Progenitor cell of endocrine pancreas (in vitro differentiated cells): ENCODE results near the gene NRXN3. TPM values are rescaled to one million over a fixed set of nuclear protein-coding genes. Genes with fewer than 3 reads are reported as not detected.

Experiments used
- DNase-seq: peaks from one replicate; pipeline ENCODE4 v3.0.0; 2021; ENCODE audit warnings: low spot score; ENCODE audit not compliant: unreplicated experiment
- H3K27ac Mint-ChIP-seq: 2 replicates; pipeline ENCODE4 v1.8.0; 2021; ENCODE audit warnings: mild to moderate bottlenecking, moderate library complexity, mixed read lengths
- H3K27me3 Mint-ChIP-seq: 2 replicates; pipeline ENCODE4 v1.8.0; 2021; ENCODE audit warnings: mixed read lengths
- H3K36me3 Mint-ChIP-seq: 2 replicates; pipeline ENCODE4 v1.8.0; 2022; ENCODE audit warnings: mixed read lengths; ENCODE audit not compliant: insufficient read depth
- H3K4me1 Mint-ChIP-seq: 2 replicates; pipeline ENCODE4 v1.8.0; 2021; ENCODE audit warnings: low read depth, mixed read lengths
- H3K4me3 Mint-ChIP-seq: 2 replicates; pipeline ENCODE4 v1.8.0; 2021; ENCODE audit warnings: low read depth, mild to moderate bottlenecking, moderate library complexity, mixed read lengths
- H3K9me3 Mint-ChIP-seq: 2 replicates; pipeline ENCODE4 v1.8.0; 2021; ENCODE audit warnings: low read depth, mixed read lengths
- total RNA-seq: library from RNA; stranded (reverse); gene quantifications from 2 replicates; pipeline ENCODE4 v1.2.1, GENCODE V29; 2021
- TF ChIP-seq, protein P1 (sequence below): fragments of 200-600 bp; sonication (generic); IDR thresholded peaks from one replicate; pipeline ENCODE4 v1.5.0; 2021; ENCODE audit warnings: antibody characterized with exemption, mild to moderate bottlenecking; ENCODE audit not compliant: unreplicated experiment

The NRXN3 gene
- total RNA-seq, 1 donor from 2014 or later: 22.1 TPM

DNA sequence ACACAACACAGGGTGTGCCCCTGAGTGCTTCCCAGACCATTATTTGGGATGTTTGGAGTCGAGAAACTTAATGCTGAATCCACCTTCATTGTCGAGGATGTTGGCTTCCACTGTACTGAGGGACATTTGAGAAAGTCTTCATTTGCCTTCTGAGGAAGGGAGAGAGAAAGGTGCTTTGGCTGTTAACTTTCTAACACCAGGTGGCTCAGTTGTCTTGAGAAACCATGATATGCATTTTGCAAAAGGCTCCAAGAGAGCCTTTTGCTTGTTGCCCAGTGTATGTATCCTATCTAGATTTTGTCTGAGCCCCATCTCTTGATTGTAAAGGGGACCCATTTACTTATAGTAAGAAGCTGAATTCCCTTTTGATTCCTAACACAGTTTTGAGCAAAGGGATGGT is 28.6 kb upstream of the NRXN3 start:
- Mint-ChIP-seq H3K27ac (no peak overlapping the region), H3K9me3 (no peaks in the 10 kb centered on the region), H3K4me1 (no peaks in the 10 kb centered on the region), H3K27me3 (peaks cover 11% of the 10 kb centered on the region), H3K4me3 (no peak overlapping the region), H3K36me3 (no peaks in the 10 kb centered on the region)
- DNase-seq: no peak
- TF ChIP-seq, protein P1, sequence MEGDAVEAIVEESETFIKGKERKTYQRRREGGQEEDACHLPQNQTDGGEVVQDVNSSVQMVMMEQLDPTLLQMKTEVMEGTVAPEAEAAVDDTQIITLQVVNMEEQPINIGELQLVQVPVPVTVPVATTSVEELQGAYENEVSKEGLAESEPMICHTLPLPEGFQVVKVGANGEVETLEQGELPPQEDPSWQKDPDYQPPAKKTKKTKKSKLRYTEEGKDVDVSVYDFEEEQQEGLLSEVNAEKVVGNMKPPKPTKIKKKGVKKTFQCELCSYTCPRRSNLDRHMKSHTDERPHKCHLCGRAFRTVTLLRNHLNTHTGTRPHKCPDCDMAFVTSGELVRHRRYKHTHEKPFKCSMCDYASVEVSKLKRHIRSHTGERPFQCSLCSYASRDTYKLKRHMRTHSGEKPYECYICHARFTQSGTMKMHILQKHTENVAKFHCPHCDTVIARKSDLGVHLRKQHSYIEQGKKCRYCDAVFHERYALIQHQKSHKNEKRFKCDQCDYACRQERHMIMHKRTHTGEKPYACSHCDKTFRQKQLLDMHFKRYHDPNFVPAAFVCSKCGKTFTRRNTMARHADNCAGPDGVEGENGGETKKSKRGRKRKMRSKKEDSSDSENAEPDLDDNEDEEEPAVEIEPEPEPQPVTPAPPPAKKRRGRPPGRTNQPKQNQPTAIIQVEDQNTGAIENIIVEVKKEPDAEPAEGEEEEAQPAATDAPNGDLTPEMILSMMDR: no peak

DNA sequence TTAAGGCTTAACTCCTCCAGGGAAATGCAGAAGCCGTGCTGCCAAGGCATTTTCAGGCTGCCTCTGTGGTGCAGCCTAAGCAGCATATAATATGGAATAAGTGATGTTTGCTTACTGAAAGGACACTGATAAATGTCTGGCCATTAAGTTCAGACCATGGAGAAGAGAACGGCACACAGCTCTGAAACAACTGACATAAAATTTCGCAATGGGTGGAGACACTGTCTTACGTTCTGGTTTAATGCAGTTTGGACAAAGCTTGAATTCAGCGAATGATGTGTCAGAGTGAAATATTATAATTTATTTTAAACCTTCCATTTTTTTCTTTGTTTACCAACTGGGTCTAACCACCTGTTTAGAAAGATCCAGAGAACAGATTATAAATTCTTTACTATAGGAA is 27.2 kb upstream of the NRXN3 start:
- Mint-ChIP-seq H3K27me3 (peaks cover 10% of the 10 kb centered on the region), H3K27ac (no peak overlapping the region), H3K4me3 (no peak overlapping the region), H3K9me3 (no peaks in the 10 kb centered on the region), H3K36me3 (no peaks in the 10 kb centered on the region), H3K4me1 (no peaks in the 10 kb centered on the region)
- DNase-seq: no peak
- TF ChIP-seq, protein P1: no peak

DNA sequence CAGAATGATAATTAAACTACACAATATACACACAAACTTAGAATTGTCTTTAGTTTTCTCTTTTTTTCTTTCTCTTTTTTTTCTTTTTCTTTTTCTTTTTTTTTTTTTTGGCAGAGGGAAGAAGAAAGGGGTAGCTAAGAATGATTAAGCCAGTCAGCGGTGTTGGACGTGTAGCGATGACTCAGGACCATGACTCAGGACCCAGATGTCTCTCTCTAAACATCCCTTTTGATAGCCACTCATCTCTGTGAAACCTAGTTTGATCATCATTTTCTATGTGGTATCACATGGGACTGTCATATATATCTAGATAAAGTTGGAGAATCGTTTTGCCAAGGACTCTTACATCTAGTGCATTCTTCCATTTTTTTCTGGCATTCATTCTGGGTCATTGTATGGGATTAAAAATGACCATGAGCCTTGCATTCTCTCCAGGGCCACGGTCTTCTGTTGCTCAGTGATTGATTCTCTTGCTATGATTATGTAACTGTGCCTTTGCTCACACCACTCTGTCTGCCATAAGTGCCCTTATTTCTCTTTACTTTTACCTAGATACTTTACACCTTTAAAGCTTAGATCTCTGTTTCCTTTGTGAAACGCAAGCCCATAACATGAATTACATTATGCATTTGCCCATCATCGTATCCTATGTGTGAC is 26.6 kb upstream of the NRXN3 start:
- Mint-ChIP-seq H3K4me3 (no peak overlapping the region), H3K27ac (no peak overlapping the region), H3K9me3 (no peaks in the 10 kb centered on the region), H3K27me3 (peaks cover 10% of the 10 kb centered on the region), H3K36me3 (no peaks in the 10 kb centered on the region), H3K4me1 (no peaks in the 10 kb centered on the region)
- no peak for DNase-seq
- TF ChIP-seq, protein P1: no peak

DNA sequence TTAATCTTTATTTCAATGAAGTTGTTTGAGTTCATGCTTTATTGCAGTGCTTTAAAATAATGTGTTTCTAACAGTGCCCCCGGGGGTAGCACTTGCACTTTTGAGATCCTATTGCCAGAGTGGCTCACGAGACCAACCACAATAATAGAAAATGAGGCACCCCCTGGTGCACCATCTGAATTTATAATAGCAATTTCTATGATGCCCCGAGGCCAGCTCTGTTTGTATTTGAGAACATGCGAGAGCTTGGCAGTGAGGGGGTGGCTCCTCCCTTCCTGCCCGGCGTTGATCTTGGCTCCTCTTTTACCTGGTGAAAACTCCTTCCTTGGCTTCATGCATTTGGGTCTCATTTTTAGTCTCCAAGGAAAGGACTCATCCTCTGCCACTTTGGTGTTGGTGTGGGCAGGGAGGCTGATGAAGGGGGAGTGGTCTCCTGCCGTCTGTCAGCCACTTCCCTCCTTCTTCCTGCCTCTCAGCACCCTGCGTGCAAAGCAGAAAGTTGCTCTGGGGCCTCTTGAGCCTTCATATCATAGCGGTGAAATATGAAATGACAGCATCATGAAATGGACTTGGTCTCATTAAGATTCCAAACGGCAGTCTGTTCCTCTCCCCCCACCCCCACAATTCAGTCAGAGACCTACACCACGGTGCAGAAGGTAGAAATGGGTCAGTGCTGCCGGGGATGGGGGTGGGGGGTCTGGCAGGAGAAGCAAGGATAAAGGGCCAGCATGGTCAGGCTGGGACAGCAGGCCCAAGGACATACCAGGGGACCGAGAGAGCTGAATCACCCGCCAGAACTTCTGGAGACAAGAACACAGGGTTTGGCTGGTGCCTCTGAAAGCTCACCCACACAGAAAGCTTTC is 17.7 kb upstream of the NRXN3 start:
- no peak for DNase-seq
- no peak overlapping the region for H3K4me3 Mint-ChIP-seq
- no peaks in the 10 kb centered on the region for H3K36me3 Mint-ChIP-seq
- H3K4me1 Mint-ChIP-seq: no peaks in the 10 kb centered on the region
- H3K27me3 Mint-ChIP-seq: peaks cover 28% of the 10 kb centered on the region
- no peak overlapping the region for H3K27ac Mint-ChIP-seq
- TF ChIP-seq, protein P1: no peak
- H3K9me3 Mint-ChIP-seq: no peaks in the 10 kb centered on the region

DNA sequence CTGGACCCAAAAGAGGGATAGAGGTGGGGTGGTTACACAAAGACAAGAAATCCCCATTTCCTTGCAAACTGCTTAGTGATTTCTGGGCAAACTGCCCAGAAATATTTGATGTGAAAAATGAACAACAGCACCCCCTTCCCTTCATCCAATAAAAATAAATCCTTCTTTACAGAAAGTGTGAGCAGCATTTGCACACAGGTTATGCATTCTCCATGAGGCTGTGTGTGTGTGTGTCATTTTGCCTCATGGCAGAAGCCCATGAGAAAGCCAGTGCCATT is 17.2 kb upstream of the NRXN3 start:
- no peaks in the 10 kb centered on the region for H3K4me1 Mint-ChIP-seq
- H3K27ac Mint-ChIP-seq: no peak overlapping the region
- DNase-seq: no peak
- TF ChIP-seq, protein P1: no peak
- H3K9me3 Mint-ChIP-seq: no peaks in the 10 kb centered on the region
- H3K4me3 Mint-ChIP-seq: no peak overlapping the region
- H3K27me3 Mint-ChIP-seq: peaks cover 30% of the 10 kb centered on the region
- H3K36me3 Mint-ChIP-seq: no peaks in the 10 kb centered on the region
